H9 (cell line): ENCODE measurements around the gene CDC42EP1. TPM values are rescaled to one million over a fixed set of nuclear protein-coding genes. Genes with fewer than 3 reads are reported as not detected.

ENCODE experiments used
- DNase-seq: peaks from one replicate; pipeline ENCODE4 v3.0.0-alpha.2; 2017
- H2AFZ ChIP-seq: one replicate; pipeline ENCODE4 v1.6.1; 2013; ENCODE audit warnings: mild to moderate bottlenecking, low read length, control low read depth, moderate library complexity
- H2AK5ac ChIP-seq: 2 replicates; pipeline ENCODE4 v1.6.1; 2013; ENCODE audit warnings: low read length, control low read depth, mixed read lengths; ENCODE audit not compliant: insufficient read length
- H2BK120ac ChIP-seq: one replicate; pipeline ENCODE4 v1.6.1; 2013; ENCODE audit warnings: low read depth, mild to moderate bottlenecking, low read length, control low read depth, inconsistent platforms; ENCODE audit not compliant: poor library complexity, severe bottlenecking
- H2BK12ac ChIP-seq: 2 replicates; pipeline ENCODE4 v1.6.1; 2013; ENCODE audit warnings: low read length, control low read depth, mixed read lengths, low read depth; ENCODE audit not compliant: insufficient read length
- H2BK15ac ChIP-seq: 2 replicates; pipeline ENCODE4 v1.6.1; 2013; ENCODE audit warnings: low read depth, low read length, control low read depth
- H2BK20ac ChIP-seq: one replicate; pipeline ENCODE4 v1.6.1; 2013; ENCODE audit warnings: low read depth, mild to moderate bottlenecking, low read length, control low read depth, inconsistent platforms; ENCODE audit not compliant: poor library complexity, severe bottlenecking
- H2BK5ac ChIP-seq: 2 replicates; pipeline ENCODE4 v1.6.1; 2013; ENCODE audit warnings: low read length, control low read depth, mixed read lengths; ENCODE audit not compliant: insufficient read length
- H3K14ac ChIP-seq: 2 replicates; pipeline ENCODE4 v1.6.1; 2013; ENCODE audit warnings: low read length, control low read depth; ENCODE audit not compliant: insufficient read depth
- H3K18ac ChIP-seq: 2 replicates; pipeline ENCODE4 v1.6.1; 2013; ENCODE audit warnings: low read depth, mild to moderate bottlenecking, mixed read lengths, low read length, control low read depth; ENCODE audit not compliant: insufficient read length
- H3K23ac ChIP-seq: 2 replicates; pipeline ENCODE4 v1.6.1; 2013; ENCODE audit warnings: low read length, control low read depth, mixed read lengths, low read depth; ENCODE audit not compliant: insufficient read length
- H3K23me2 ChIP-seq: 2 replicates; pipeline ENCODE4 v1.6.1; 2013; ENCODE audit warnings: low read depth, mild to moderate bottlenecking, mixed read lengths, low read length, control low read depth; ENCODE audit not compliant: insufficient read length, poor library complexity, severe bottlenecking
- H3K27ac ChIP-seq: 2 replicates; pipeline ENCODE4 v1.5.1; 2013; ENCODE audit warnings: low read length, control low read depth, mixed read lengths, low read depth; ENCODE audit not compliant: insufficient read length
- H3K27me3 ChIP-seq: 2 replicates; pipeline ENCODE4 v1.6.1; 2013; ENCODE audit warnings: low read length, control low read depth, inconsistent platforms; ENCODE audit not compliant: insufficient read depth
- H3K4ac ChIP-seq: 2 replicates; pipeline ENCODE4 v1.6.1; 2013; ENCODE audit warnings: low read depth, mild to moderate bottlenecking, control low read depth, inconsistent platforms, low read length, moderate library complexity
- H3K4me1 ChIP-seq: 2 replicates; pipeline ENCODE4 v1.6.1; 2013; ENCODE audit warnings: low read length, control low read depth, inconsistent platforms; ENCODE audit not compliant: insufficient read depth
- H3K4me2 ChIP-seq: 2 replicates; pipeline ENCODE4 v1.6.1; 2013; ENCODE audit warnings: low read length, control low read depth, mixed read lengths; ENCODE audit not compliant: insufficient read length, insufficient read depth
- H3K56ac ChIP-seq: 2 replicates; pipeline ENCODE4 v1.6.1; 2013; ENCODE audit warnings: low read depth, mild to moderate bottlenecking, mixed read lengths, low read length, control low read depth; ENCODE audit not compliant: insufficient read length
- H3K79me1 ChIP-seq: 2 replicates; pipeline ENCODE4 v1.6.1; 2013; ENCODE audit warnings: low read depth, mild to moderate bottlenecking, moderate library complexity, low read length, control low read depth, inconsistent platforms; ENCODE audit not compliant: insufficient read depth, poor library complexity, severe bottlenecking
- H3K79me2 ChIP-seq: 2 replicates; pipeline ENCODE4 v1.6.1; 2013; ENCODE audit warnings: low read length, control low read depth, inconsistent platforms; ENCODE audit not compliant: insufficient read depth
- H3K9ac ChIP-seq: 2 replicates; pipeline ENCODE4 v1.6.1; 2013; ENCODE audit warnings: low read length, control low read depth, mixed read lengths; ENCODE audit not compliant: insufficient read length; ENCODE audit errors: extremely low read depth
- H3K9me3 ChIP-seq: one replicate; pipeline ENCODE4 v1.6.1; 2013; ENCODE audit warnings: low read depth, low read length, inconsistent platforms; ENCODE audit not compliant: control insufficient read depth
- H3T11ph ChIP-seq: one replicate; pipeline ENCODE4 v1.6.1; 2013; ENCODE audit warnings: mild to moderate bottlenecking, low read length, control low read depth, inconsistent platforms
- H4K20me1 ChIP-seq: one replicate; pipeline ENCODE4 v1.6.1; 2013; ENCODE audit not compliant: control insufficient read depth, insufficient read length, insufficient read depth
- H4K5ac ChIP-seq: 2 replicates; pipeline ENCODE4 v1.6.1; 2013; ENCODE audit warnings: low read depth, mild to moderate bottlenecking, mixed read lengths, low read length, control low read depth; ENCODE audit not compliant: insufficient read length
- H4K8ac ChIP-seq: replicated peaks from 2 replicates; pipeline ENCODE4 v1.6.1; 2013; ENCODE audit warnings: low read length, control low read depth, mixed read lengths, low read depth; ENCODE audit not compliant: insufficient read length
- H4K91ac ChIP-seq: 2 replicates; pipeline ENCODE4 v1.6.1; 2013; ENCODE audit warnings: low read depth, mild to moderate bottlenecking, moderate library complexity, mixed read lengths, low read length, control low read depth; ENCODE audit not compliant: insufficient read length
- H3K27ac Mint-ChIP-seq, 3 experiments: 2 replicates in 2 of 3; 3 replicates in 1 of 3; pipeline ENCODE4 v1.8.0; 2020 to 2021; ENCODE audit warnings: mixed read lengths in 3 of 3, mild to moderate bottlenecking in 1 of 3, moderate library complexity in 1 of 3
- H3K27me3 Mint-ChIP-seq: 2 replicates; pipeline ENCODE4 v1.8.0; 2021; ENCODE audit warnings: low read depth, mild to moderate bottlenecking, moderate library complexity, mixed read lengths
- H3K36me3 Mint-ChIP-seq, 3 experiments: 2 replicates in 2 of 3; 3 replicates in 1 of 3; pipeline ENCODE4 v1.8.0; 2020 to 2021; ENCODE audit warnings: low read depth in 3 of 3, mixed read lengths in 3 of 3; ENCODE audit not compliant: insufficient read depth in 1 of 3
- H3K4me1 Mint-ChIP-seq, 2 experiments: 2 replicates each; pipeline ENCODE4 v1.8.0; 2020; ENCODE audit warnings: mixed read lengths in 2 of 2
- H3K4me3 Mint-ChIP-seq, 2 experiments: 2 replicates in 1 of 2; 3 replicates in 1 of 2; pipeline ENCODE4 v1.8.0; 2020 to 2021; ENCODE audit warnings: mild to moderate bottlenecking in 2 of 2, mixed read lengths in 2 of 2, moderate library complexity in 1 of 2
- H3K9me3 Mint-ChIP-seq, 2 experiments: 2 replicates in 1 of 2; 3 replicates in 1 of 2; pipeline ENCODE4 v1.8.0; 2020; ENCODE audit warnings: mild to moderate bottlenecking in 2 of 2, mixed read lengths in 2 of 2, moderate library complexity in 1 of 2
- CTCF ChIP-seq: fragments of 200-600 bp; sonication (generic); conservative IDR thresholded peaks from 3 replicates; pipeline ENCODE4 v1.8.0; 2021; ENCODE audit warnings: antibody characterized with exemption, mild to moderate bottlenecking
- WGBS: extraction: QIAGEN DNeasy Blood & Tissue Kit; methylation state at CpG from one replicate; pipeline ENCODE4 v1.1.7; 2013; ENCODE audit warnings: missing lambda C conversion rate, low lambda C conversion rate, mixed read lengths; ENCODE audit not compliant: insufficient read length; ENCODE audit errors: extremely low coverage; 5-methylcytosine and 5-hydroxymethylcytosine counted together
- total RNA-seq: library from RNA; stranded (reverse); gene quantifications from 2 replicates; pipeline ENCODE4 v1.2.1, GENCODE V29; 2021

CDC42EP1 gene
- total RNA-seq, 1 experiment from 2014 or later: 23.0 TPM

GRCh38 chr22:37542959-37543358 lies 17.3 kb upstream of the CDC42EP1 start:
- no peak overlapping the region for H3K4me3 Mint-ChIP-seq
- no peaks in the 10 kb centered on the region; a peak in 2 of 5 replicates for H3K9me3 Mint-ChIP-seq

More at GRCh38 chr22:37542959-37543358, 17.3 kb upstream of the CDC42EP1 start:
- H4K5ac ChIP-seq: no peak overlapping the region
- H2BK20ac ChIP-seq: no peak overlapping the region
- no peak overlapping the region for H3K4me2 ChIP-seq
- H3K23me2 ChIP-seq: peaks cover 4% of the 10 kb centered on the region
- no peak overlapping the region for H3K14ac ChIP-seq
- H3K4me1 ChIP-seq: peaks cover 2% of the 10 kb centered on the region; the same call in 1 of the 2 replicates
- no peak overlapping the region for H3K27ac Mint-ChIP-seq
- H3K9me3 ChIP-seq: no peaks in the 10 kb centered on the region
- H3K27me3 Mint-ChIP-seq: peaks cover 7% of the 10 kb centered on the region; the same call in 1 of the 2 replicates
- no peaks in the 10 kb centered on the region for H3K79me1 ChIP-seq
- no peak overlapping the region for H2BK12ac ChIP-seq
- no peak overlapping the region for H3K27ac ChIP-seq
- no peak overlapping the region for H2BK120ac ChIP-seq
- no peak for TF ChIP-seq CTCF
- no peaks in the 10 kb centered on the region for H3K79me2 ChIP-seq
- no peak overlapping the region for H3K56ac ChIP-seq
- H3K18ac ChIP-seq: no peak overlapping the region
- H3K27me3 ChIP-seq: no peaks in the 10 kb centered on the region
- H3K4ac ChIP-seq: no peak overlapping the region
- H2AFZ ChIP-seq: no peak overlapping the region
- H3T11ph ChIP-seq: no peak overlapping the region
- no peak for DNase-seq
- no peak overlapping the region for H4K91ac ChIP-seq
- H2AK5ac ChIP-seq: no peak overlapping the region
- no peak overlapping the region for H2BK15ac ChIP-seq
- no peaks in the 10 kb centered on the region for H4K20me1 ChIP-seq
- H4K8ac ChIP-seq: no peak overlapping the region
- H2BK5ac ChIP-seq: no peak overlapping the region
- no peak overlapping the region for H3K9ac ChIP-seq
- H3K23ac ChIP-seq: no peak overlapping the region
- no CpG with 5 or more reads among the region's 7 CpGs for WGBS
- H3K36me3 Mint-ChIP-seq: no peaks in the 10 kb centered on the region
- peaks cover 29 to 47% of the 10 kb centered on the region in 2 experiments for H3K4me1 Mint-ChIP-seq
